Measurements from ENCODE around the gene TMEM63A. TPM values are rescaled to one million over a fixed set of nuclear protein-coding genes. Genes with fewer than 3 reads are reported as not detected.

The TMEM63A gene
- total RNA-seq, 1 donor from 2014 or later: 24.8 TPM

DNA sequence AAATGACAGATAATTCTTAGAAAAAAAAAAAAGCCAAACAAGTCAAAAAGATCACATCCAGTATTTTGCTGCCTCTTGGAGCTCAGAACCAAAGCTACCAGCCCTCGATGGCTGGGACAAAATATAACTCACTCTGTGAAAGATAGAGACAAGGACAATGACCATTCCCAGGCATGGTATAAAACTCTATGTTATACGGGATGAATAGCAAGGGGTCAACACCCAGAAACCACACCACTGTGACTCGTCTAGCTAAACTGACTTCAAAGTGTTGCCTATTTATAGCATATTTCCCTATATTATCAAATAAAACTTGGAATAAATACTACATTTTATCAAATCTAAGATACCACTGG lies 10.1 kb downstream of the TMEM63A start:
- no peak for DNase-seq (ENCODE audit: low read depth, low spot score)
- Mint-ChIP-seq H3K4me1 (no peaks in the 10 kb centered on the region), H3K9me3 (no peaks in the 10 kb centered on the region), H3K27me3 (ENCODE audit: low read depth) (no peaks in the 10 kb centered on the region), H3K4me3 (no peak overlapping the region), H3K36me3 (ENCODE audit: low read depth) (no peaks in the 10 kb centered on the region), H3K27ac (ENCODE audit: unreplicated experiment) (no peak overlapping the region)
- TF ChIP-seq, protein P1, sequence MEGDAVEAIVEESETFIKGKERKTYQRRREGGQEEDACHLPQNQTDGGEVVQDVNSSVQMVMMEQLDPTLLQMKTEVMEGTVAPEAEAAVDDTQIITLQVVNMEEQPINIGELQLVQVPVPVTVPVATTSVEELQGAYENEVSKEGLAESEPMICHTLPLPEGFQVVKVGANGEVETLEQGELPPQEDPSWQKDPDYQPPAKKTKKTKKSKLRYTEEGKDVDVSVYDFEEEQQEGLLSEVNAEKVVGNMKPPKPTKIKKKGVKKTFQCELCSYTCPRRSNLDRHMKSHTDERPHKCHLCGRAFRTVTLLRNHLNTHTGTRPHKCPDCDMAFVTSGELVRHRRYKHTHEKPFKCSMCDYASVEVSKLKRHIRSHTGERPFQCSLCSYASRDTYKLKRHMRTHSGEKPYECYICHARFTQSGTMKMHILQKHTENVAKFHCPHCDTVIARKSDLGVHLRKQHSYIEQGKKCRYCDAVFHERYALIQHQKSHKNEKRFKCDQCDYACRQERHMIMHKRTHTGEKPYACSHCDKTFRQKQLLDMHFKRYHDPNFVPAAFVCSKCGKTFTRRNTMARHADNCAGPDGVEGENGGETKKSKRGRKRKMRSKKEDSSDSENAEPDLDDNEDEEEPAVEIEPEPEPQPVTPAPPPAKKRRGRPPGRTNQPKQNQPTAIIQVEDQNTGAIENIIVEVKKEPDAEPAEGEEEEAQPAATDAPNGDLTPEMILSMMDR (conservative IDR thresholded peaks at IDR 0.05): no peak

DNA sequence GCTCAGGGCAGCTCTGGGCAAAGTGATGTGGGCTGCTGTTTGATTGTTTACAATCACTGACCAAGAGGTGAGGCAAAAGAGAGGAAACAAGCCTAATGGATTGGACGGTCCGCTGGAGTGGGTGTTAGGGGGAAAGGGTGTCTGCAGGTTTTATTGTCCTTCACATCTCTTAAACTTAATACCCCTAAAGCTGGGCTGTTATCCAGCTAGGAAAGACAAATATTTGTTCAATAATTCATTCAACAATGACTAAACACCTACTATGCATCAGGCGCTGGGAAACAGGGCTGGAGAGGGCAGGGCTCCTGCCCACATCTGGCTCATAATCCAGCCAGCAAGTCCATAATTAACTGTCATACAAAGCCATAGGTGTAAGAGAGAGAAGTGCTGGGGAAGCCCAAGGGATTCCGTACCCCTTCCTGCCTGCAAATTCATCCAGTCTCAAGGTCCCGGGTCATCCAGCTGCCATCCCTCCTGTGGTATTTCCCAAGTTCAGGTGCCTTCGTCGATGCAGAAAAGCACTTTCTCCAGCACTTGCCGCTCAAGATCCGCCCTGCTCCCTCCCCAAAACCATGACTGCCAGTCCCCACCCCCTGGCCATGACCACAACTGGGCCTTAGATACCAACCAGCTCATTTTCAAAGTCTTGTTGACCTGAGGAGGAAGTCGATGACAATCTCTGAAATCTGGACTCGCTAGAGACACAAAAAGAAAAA lies 10.7 kb downstream of the TMEM63A start:
- no peaks in the 10 kb centered on the region for H3K9me3 Mint-ChIP-seq
- no peaks in the 10 kb centered on the region for H3K27me3 Mint-ChIP-seq (ENCODE audit: low read depth)
- DNase-seq (ENCODE audit: low read depth, low spot score): no peak
- peak overlapping the region; percentile 20 for H3K27ac Mint-ChIP-seq (ENCODE audit: unreplicated experiment)
- no peaks in the 10 kb centered on the region for H3K36me3 Mint-ChIP-seq (ENCODE audit: low read depth)
- TF ChIP-seq, protein P1 (conservative IDR thresholded peaks at IDR 0.05): no peak
- no peaks in the 10 kb centered on the region for H3K4me1 Mint-ChIP-seq
- no peak overlapping the region for H3K4me3 Mint-ChIP-seq

DNA sequence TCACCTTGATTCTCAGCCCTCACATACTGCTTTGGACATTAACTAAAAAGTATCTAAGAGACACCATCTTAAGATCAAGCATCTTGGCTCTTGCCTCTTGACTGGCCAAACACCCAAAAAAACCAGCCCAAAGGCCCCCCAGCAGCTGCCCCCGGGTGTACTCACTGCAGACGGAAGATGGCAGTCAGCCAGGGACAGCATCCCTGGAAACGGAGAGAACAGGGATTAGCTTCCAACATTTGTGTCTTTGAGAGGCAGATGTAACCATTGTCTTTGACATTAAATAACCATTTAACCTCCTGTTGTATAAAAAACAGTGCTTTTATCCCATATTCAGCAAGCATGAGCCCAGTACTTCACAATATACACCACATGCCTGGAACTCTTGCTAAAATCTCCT lies 11.3 kb downstream of the TMEM63A start:
- Mint-ChIP-seq H3K36me3 (ENCODE audit: low read depth) (no peaks in the 10 kb centered on the region), H3K4me3 (no peak overlapping the region), H3K27ac (ENCODE audit: unreplicated experiment) (no peak overlapping the region), H3K27me3 (ENCODE audit: low read depth) (no peaks in the 10 kb centered on the region), H3K4me1 (no peaks in the 10 kb centered on the region), H3K9me3 (no peaks in the 10 kb centered on the region)
- no peak for DNase-seq (ENCODE audit: low read depth, low spot score)
- TF ChIP-seq, protein P1 (conservative IDR thresholded peaks at IDR 0.05): no peak

DNA sequence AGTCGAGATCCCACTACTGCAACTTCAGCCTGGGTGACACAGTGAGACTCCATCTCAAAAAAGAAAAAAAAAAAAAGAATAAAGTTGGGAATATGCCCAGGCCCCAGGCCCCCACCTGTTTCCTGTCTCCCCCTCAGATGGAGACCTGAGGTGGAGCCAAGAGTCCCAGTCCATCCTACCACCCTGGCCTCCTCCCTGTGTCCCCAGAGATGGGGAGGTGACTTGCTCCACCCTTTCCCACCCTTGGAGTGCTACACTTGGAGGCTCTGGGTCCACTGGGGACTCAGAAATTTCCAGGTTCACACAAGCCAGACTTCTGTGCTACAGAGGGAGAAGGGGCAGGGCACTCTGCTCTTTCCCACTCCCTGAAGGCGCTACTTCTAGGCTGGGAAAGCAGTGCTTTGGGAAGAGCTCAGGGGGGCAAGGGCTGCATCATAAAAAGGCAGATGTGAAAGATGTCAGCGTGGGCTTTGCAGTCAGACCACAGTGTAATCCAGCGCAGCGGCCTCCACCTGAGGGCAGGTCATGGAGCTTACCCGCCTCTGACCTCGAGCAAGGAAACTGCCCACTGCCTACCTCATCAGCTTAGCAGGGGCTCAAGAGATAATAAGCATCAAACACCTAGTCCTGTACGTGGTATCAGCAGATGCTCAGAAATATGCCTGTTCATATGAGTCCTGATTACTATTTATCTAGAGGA lies 13.4 kb downstream of the TMEM63A start:
- no peaks in the 10 kb centered on the region for H3K36me3 Mint-ChIP-seq (ENCODE audit: low read depth)
- H3K4me3 Mint-ChIP-seq: no peak overlapping the region
- no peak for DNase-seq (ENCODE audit: low read depth, low spot score)
- H3K4me1 Mint-ChIP-seq: no peaks in the 10 kb centered on the region
- H3K9me3 Mint-ChIP-seq: no peaks in the 10 kb centered on the region
- H3K27ac Mint-ChIP-seq (ENCODE audit: unreplicated experiment): no peak overlapping the region
- H3K27me3 Mint-ChIP-seq (ENCODE audit: low read depth): no peaks in the 10 kb centered on the region
- TF ChIP-seq, protein P1 (conservative IDR thresholded peaks at IDR 0.05): no peak

DNA sequence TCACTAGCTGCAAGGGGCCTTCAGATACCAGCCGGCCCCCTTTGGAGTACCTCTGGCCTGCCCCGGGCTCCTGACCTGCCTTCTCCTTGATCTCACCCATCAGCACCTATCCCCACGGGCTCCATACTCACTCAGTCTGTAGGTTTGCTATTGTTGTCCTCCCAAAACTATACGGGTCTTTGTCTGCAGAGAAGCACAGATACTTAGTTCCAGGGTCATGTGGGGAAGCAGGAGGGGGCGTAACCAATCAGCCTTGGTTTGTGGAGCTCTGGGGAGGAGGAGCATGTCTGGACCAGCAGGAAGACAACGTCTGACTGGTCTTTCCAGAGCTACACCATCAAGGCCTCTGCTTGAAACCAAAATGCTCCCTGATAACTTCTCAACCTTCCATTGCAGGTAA lies 15.2 kb downstream of the TMEM63A start:
- H3K27me3 Mint-ChIP-seq (ENCODE audit: low read depth): no peaks in the 10 kb centered on the region
- no peaks in the 10 kb centered on the region for H3K36me3 Mint-ChIP-seq (ENCODE audit: low read depth)
- DNase-seq (ENCODE audit: low read depth, low spot score): no peak
- H3K4me1 Mint-ChIP-seq: no peaks in the 10 kb centered on the region
- H3K9me3 Mint-ChIP-seq: no peaks in the 10 kb centered on the region
- no peak overlapping the region for H3K4me3 Mint-ChIP-seq
- H3K27ac Mint-ChIP-seq (ENCODE audit: unreplicated experiment): no peak overlapping the region
- TF ChIP-seq, protein P1 (conservative IDR thresholded peaks at IDR 0.05): no peak
